Measurements from ENCODE around the gene CDH18.
"Not testable (repeated sequence)": the region's sequence is repeated elsewhere in the genome, so short reads cannot be mapped to it uniquely, and the experiment has no call there.

DNA sequence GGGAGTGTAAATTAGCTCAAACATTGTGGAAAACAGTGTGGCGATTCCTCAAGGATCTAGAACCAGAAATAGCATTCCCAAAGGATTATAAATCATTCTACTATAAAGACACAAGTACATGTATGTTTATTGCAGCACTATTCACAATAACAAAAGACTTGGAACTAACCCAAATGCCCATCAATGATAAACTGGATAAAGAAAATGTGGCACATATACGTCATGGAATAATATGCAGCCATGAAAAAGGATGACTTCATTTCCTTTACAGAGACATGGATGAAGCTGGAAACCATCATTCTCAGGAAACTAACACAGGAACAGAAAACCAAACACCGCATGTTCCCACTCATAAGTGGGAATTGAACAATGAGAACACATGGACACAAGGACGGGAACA is 175.3 kb downstream of the CDH18 start:
- TF ChIP-seq, protein P1, sequence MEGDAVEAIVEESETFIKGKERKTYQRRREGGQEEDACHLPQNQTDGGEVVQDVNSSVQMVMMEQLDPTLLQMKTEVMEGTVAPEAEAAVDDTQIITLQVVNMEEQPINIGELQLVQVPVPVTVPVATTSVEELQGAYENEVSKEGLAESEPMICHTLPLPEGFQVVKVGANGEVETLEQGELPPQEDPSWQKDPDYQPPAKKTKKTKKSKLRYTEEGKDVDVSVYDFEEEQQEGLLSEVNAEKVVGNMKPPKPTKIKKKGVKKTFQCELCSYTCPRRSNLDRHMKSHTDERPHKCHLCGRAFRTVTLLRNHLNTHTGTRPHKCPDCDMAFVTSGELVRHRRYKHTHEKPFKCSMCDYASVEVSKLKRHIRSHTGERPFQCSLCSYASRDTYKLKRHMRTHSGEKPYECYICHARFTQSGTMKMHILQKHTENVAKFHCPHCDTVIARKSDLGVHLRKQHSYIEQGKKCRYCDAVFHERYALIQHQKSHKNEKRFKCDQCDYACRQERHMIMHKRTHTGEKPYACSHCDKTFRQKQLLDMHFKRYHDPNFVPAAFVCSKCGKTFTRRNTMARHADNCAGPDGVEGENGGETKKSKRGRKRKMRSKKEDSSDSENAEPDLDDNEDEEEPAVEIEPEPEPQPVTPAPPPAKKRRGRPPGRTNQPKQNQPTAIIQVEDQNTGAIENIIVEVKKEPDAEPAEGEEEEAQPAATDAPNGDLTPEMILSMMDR (IDR thresholded peaks at IDR 0.05; ENCODE audit: poor library complexity, severe bottlenecking): not testable (repeated sequence)
- TF ChIP-seq RAD21 (conservative IDR thresholded peaks at IDR 0.05); POLR2AphosphoS5 (IDR thresholded peaks at IDR 0.05); TAF1 (IDR thresholded peaks at IDR 0.05; ENCODE audit: low read depth); EZH2 (IDR thresholded peaks at IDR 0.05; ENCODE audit: borderline replicate concordance, insufficient read depth, low read length, poor library complexity, severe bottlenecking); SMC3 (conservative IDR thresholded peaks at IDR 0.05; ENCODE audit: poor library complexity): not testable (repeated sequence)
- TF ChIP-seq, protein P2, sequence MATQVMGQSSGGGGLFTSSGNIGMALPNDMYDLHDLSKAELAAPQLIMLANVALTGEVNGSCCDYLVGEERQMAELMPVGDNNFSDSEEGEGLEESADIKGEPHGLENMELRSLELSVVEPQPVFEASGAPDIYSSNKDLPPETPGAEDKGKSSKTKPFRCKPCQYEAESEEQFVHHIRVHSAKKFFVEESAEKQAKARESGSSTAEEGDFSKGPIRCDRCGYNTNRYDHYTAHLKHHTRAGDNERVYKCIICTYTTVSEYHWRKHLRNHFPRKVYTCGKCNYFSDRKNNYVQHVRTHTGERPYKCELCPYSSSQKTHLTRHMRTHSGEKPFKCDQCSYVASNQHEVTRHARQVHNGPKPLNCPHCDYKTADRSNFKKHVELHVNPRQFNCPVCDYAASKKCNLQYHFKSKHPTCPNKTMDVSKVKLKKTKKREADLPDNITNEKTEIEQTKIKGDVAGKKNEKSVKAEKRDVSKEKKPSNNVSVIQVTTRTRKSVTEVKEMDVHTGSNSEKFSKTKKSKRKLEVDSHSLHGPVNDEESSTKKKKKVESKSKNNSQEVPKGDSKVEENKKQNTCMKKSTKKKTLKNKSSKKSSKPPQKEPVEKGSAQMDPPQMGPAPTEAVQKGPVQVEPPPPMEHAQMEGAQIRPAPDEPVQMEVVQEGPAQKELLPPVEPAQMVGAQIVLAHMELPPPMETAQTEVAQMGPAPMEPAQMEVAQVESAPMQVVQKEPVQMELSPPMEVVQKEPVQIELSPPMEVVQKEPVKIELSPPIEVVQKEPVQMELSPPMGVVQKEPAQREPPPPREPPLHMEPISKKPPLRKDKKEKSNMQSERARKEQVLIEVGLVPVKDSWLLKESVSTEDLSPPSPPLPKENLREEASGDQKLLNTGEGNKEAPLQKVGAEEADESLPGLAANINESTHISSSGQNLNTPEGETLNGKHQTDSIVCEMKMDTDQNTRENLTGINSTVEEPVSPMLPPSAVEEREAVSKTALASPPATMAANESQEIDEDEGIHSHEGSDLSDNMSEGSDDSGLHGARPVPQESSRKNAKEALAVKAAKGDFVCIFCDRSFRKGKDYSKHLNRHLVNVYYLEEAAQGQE (IDR thresholded peaks at IDR 0.05; ENCODE audit: borderline replicate concordance): not testable (repeated sequence)

All from neural cell (in vitro differentiated cells).